Measurements from ENCODE around the gene ASB8. TPM values are rescaled to one million over a fixed set of nuclear protein-coding genes. Genes with fewer than 3 reads are reported as not detected.
"Not testable (repeated sequence)": the region's sequence is repeated elsewhere in the genome, so short reads cannot be mapped to it uniquely, and the experiment has no call there.

The ASB8 gene
- total RNA-seq, 2 donors from 2014 or later: 37.0 to 39.5 TPM

- Histone ChIP-seq H3K4me1 (no peaks in the 10 kb centered on the region), H3K27me3 (no peaks in the 10 kb centered on the region), H3K9me3 (no peaks in the 10 kb centered on the region), H3K4me3 (no peak overlapping the region), H3K9ac (ENCODE audit: low read depth in 2 of 2, low read length in 2 of 2) (no peak overlapping the region), H3K36me3 (no peaks in the 10 kb centered on the region), H3K27ac (no peak overlapping the region)
- TF ChIP-seq CTCF (IDR thresholded peaks at IDR 0.05): no peak
- intact Hi-C loops (cut with DNase I): loop anchor here (10.0 kb wide), 2 partner anchors 178 to 208 kb away; no protein-coding TSS in a partner anchor
- DNase-seq: no peak
Measured at GRCh38 chr12:48163150-48163747, 5.9 kb upstream of the ASB8 start.

- no peak for DNase-seq
- intact Hi-C loops (cut with DNase I): loop anchor here (10.0 kb wide), 2 partner anchors 176 to 206 kb away; no protein-coding TSS in a partner anchor
- Histone ChIP-seq H3K4me1 (peaks cover 4% of the 10 kb centered on the region), H3K4me3 (no peak overlapping the region), H3K27me3 (no peaks in the 10 kb centered on the region), H3K9ac (ENCODE audit: low read depth in 2 of 2, low read length in 2 of 2) (no peak overlapping the region), H3K36me3 (no peaks in the 10 kb centered on the region), H3K27ac (no peak overlapping the region), H3K9me3 (no peaks in the 10 kb centered on the region)
- TF ChIP-seq CTCF (IDR thresholded peaks at IDR 0.05): no peak
Measured at GRCh38 chr12:48160807-48161206, 3.5 kb upstream of the ASB8 start.

- H3K4me1 ChIP-seq: peaks cover 4% of the 10 kb centered on the region
- H3K27ac ChIP-seq: no peak overlapping the region
- no peak overlapping the region for H3K4me3 ChIP-seq
- no peaks in the 10 kb centered on the region for H3K9me3 ChIP-seq
- H3K27me3 ChIP-seq: no peaks in the 10 kb centered on the region
- H3K36me3 ChIP-seq: no peaks in the 10 kb centered on the region
- no peak for TF ChIP-seq CTCF (IDR thresholded peaks at IDR 0.05)
- no peak overlapping the region for H3K9ac ChIP-seq (ENCODE audit: low read depth in 2 of 2, low read length in 2 of 2)
- DNase-seq: no peak
- intact Hi-C loops (cut with DNase I): loop anchor here (10.0 kb wide), 2 partner anchors 175 to 205 kb away; no protein-coding TSS in a partner anchor
Measured at GRCh38 chr12:48160046-48160445, 2.7 kb upstream of the ASB8 start.

- no peak for DNase-seq
- no peaks in the 10 kb centered on the region for H3K9me3 ChIP-seq
- TF ChIP-seq CTCF (IDR thresholded peaks at IDR 0.05): no peak
- intact Hi-C loops (cut with DNase I): no loop called here
- H3K36me3 ChIP-seq: peaks cover 6% of the 10 kb centered on the region
- no peaks in the 10 kb centered on the region for H3K27me3 ChIP-seq
- H3K4me3 ChIP-seq: peak overlapping the region; percentile 89
- H3K27ac ChIP-seq: peak overlapping the region; percentile 87
- H3K9ac ChIP-seq (ENCODE audit: low read depth in 2 of 2, low read length in 2 of 2): peak overlapping the region; percentile 41 to 92
- H3K4me1 ChIP-seq: peaks cover 4% of the 10 kb centered on the region
Measured at GRCh38 chr12:48157889-48158370, 615 bp upstream of the ASB8 start.

GRCh38 chr12:48156652-48157017 is 680 bp downstream of the ASB8 start:
- no peak for TF ChIP-seq CTCF (IDR thresholded peaks at IDR 0.05)
- H3K9ac ChIP-seq (ENCODE audit: low read depth in 2 of 2, low read length in 2 of 2): peak overlapping the region; percentile 89 to 92
- peaks cover 6% of the 10 kb centered on the region for H3K36me3 ChIP-seq
- H3K9me3 ChIP-seq: no peaks in the 10 kb centered on the region
- H3K4me1 ChIP-seq: peaks cover 4% of the 10 kb centered on the region
- peak overlapping the region; percentile 89 for H3K4me3 ChIP-seq
- no peak for DNase-seq
- no peaks in the 10 kb centered on the region for H3K27me3 ChIP-seq
- intact Hi-C loops (cut with DNase I): no loop called here
- peak overlapping the region; percentile 87 for H3K27ac ChIP-seq

GRCh38 chr12:48155786-48156185 is 1.5 kb downstream of the ASB8 start:
- H3K4me3 ChIP-seq; H3K27me3 ChIP-seq; H3K4me1 ChIP-seq; H3K9me3 ChIP-seq; intact Hi-C loops (cut with DNase I); H3K9ac ChIP-seq (ENCODE audit: low read depth in 2 of 2, low read length in 2 of 2); H3K36me3 ChIP-seq; H3K27ac ChIP-seq; DNase-seq: not testable (repeated sequence)

Data from colonic mucosa (tissue), 4 donors.